Spleen (tissue), 11 donors: Measurements from ENCODE around the gene MXRA7. TPM values are rescaled to one million over a fixed set of nuclear protein-coding genes. Genes with fewer than 3 reads are reported as not detected.

ENCODE experiments used
- DNase-seq: peaks from one replicate; pipeline ENCODE4 v3.0.0-alpha.2; 2020
- H3K27ac ChIP-seq, 8 donors: fragments of 200-600 bp; sonication (generic) in 7 of 8; 1 replicate in 4 of 8; 2 replicates in 4 of 8; pipeline versions ENCODE4 v1.5.0 to v1.8.0; 2016 to 2021; ENCODE audit warnings: inconsistent platforms in 4 of 8, mild to moderate bottlenecking in 4 of 8, moderate library complexity in 1 of 8
- H3K27me3 ChIP-seq, 7 donors: fragments of 200-600 bp; sonication (generic) in 6 of 7; replicated peaks in 1 of 7; 1 replicate in 4 of 7; 2 replicates in 3 of 7; pipeline versions ENCODE4 v1.5.0 to v1.8.0; 2016 to 2021; ENCODE audit warnings: inconsistent platforms in 3 of 7, mild to moderate bottlenecking in 1 of 7
- H3K36me3 ChIP-seq, 6 donors: fragments of 200-600 bp; sonication (generic) in 5 of 6; 1 replicate in 4 of 6; 2 replicates in 2 of 6; pipeline versions ENCODE4 v1.5.0 to v1.8.0; 2016 to 2021; ENCODE audit warnings: inconsistent platforms in 2 of 6
- H3K4me1 ChIP-seq, 6 donors: fragments of 200-600 bp; sonication (generic) in 5 of 6; 1 replicate in 3 of 6; 2 replicates in 3 of 6; pipeline versions ENCODE4 v1.5.0 to v1.8.0; 2016 to 2021; ENCODE audit warnings: inconsistent platforms in 3 of 6
- H3K4me3 ChIP-seq, 8 donors: fragments of 200-600 bp; sonication (generic) in 7 of 8; 1 replicate in 4 of 8; 2 replicates in 4 of 8; pipeline versions ENCODE4 v1.5.0 to v1.8.0; 2016 to 2021; ENCODE audit warnings: inconsistent platforms in 4 of 8, mild to moderate bottlenecking in 4 of 8, moderate library complexity in 2 of 8
- H3K9me3 ChIP-seq, 8 donors: fragments of 200-600 bp; sonication (generic) in 7 of 8; 1 replicate in 4 of 8; 2 replicates in 4 of 8; pipeline versions ENCODE4 v1.5.0 to v1.8.0; 2016 to 2021; ENCODE audit warnings: inconsistent platforms in 4 of 8
- POLR2A ChIP-seq, 3 donors: fragments of 450-650 bp; IDR thresholded peaks; one replicate each; pipeline ENCODE4 v1.5.1; 2017; ENCODE audit warnings: antibody characterized with exemption in 3 of 3, mild to moderate bottlenecking in 1 of 3
- POLR2AphosphoS5 ChIP-seq, 3 donors: sonication (generic); formaldehyde crosslinking; IDR thresholded peaks; one replicate each; pipeline ENCODE4 v1.5.1; 2017; ENCODE audit warnings: antibody characterized with exemption in 3 of 3
- WGBS, 5 donors: extraction: QIAGEN DNeasy Blood & Tissue Kit in 3 of 5; methylation state at CpG; one replicate each; pipeline versions ENCODE4 v1.1.5 to v1.1.7; 2013 to 2018; 5-methylcytosine and 5-hydroxymethylcytosine counted together
- intact Hi-C: fragments of 100-400 bp; cut with DNase I; formaldehyde crosslinking; loops from one replicate; pipeline ENCODE4 v1.15.0; 2023; ENCODE audit warnings: low total_unique reads
- polyA plus RNA-seq, 3 donors: library from polyadenylated mRNA; stranded (reverse); fragments of 200-250 nt; gene quantifications; one replicate each; pipeline ENCODE4 v1.2.1, GENCODE V29; 2013
- total RNA-seq, 7 donors: library from RNA; depleted of rRNA in 3 of 7; stranded (reverse); fragments of >200 nt in 3 of 7; fragmentation: NEBNext Ultra II Directional in 4 of 7; extraction: Animal tissue kit (Norgen Biotek cat#: 25700) in 4 of 7; gene quantifications; one replicate each; pipeline versions ENCODE4 v1.1.0 to v1.2.1, GENCODE V29; 2016 to 2021
- TF ChIP-seq, protein P1 (sequence below), 11 experiments: fragments of 200-600 bp in 7 of 11; fragments of 450-650 bp in 4 of 11; sonication (generic) in 4 of 11; IDR thresholded peaks in 8 of 11; conservative IDR thresholded peaks in 3 of 11; 1 replicate in 7 of 11; 2 replicates in 4 of 11; pipeline versions ENCODE4 v1.4.0 to v1.8.0; 2016 to 2021; ENCODE audit warnings: antibody characterized with exemption in 11 of 11, inconsistent platforms in 4 of 11, mild to moderate bottlenecking in 1 of 11
- donor health status: healthy with polysubstance abuse.
- donor health status: DM: no; HTN: no; CAD: no; lungs with moderate emphysema.
- donor health status: DM: no; HTN: no; CAD: no.
- donor health status: Bipolar disorder and iron deficiency.
- donor health status: healthy.
- donor health status: DM: no; HTN: no; CAD: no.
- donor health status: DM: yes; HTN: yes; CAD: no.

The MXRA7 gene
- total and polyA plus RNA-seq, 10 donors, result 37.8 to 172 (median 117) TPM

- intact Hi-C loops, result no loop called here
- no peaks in the 10 kb centered on the region for H3K9me3 ChIP-seq
- no peaks in the 10 kb centered on the region for H3K36me3 ChIP-seq
- H3K27me3 ChIP-seq, result no peaks in the 10 kb centered on the region
- no peak for DNase-seq
- 53 to 84% (median 63%) methylated on average over 16 of the region's 16 CpGs for WGBS, 5 donors
- peaks cover 16 to 97% (median 58%) of the 10 kb centered on the region in 6 donors for H3K4me1 ChIP-seq
- peak overlapping the region in 7 of 8 donors; percentile 53 to 90 (median 81) for H3K27ac ChIP-seq
- H3K4me3 ChIP-seq, result peak overlapping the region in 1 of 8 donors; percentile 17
- peak in 2 of 3 donors; percentile 43 to 78 for TF ChIP-seq POLR2AphosphoS5 (IDR thresholded peaks at IDR 0.05)
- no peak for TF ChIP-seq POLR2A (IDR thresholded peaks at IDR 0.05)
These were observed 15.5 kb downstream of the MXRA7 start for GRCh38 chr17:76695059-76695831.

- no peaks in the 10 kb centered on the region for H3K27me3 ChIP-seq
These were observed 19.2 kb downstream of the MXRA7 start for GRCh38 chr17:76691379-76692191.

GRCh38 chr17:76690596-76691280 lies 20.0 kb downstream of the MXRA7 start:
- TF ChIP-seq, protein P1, sequence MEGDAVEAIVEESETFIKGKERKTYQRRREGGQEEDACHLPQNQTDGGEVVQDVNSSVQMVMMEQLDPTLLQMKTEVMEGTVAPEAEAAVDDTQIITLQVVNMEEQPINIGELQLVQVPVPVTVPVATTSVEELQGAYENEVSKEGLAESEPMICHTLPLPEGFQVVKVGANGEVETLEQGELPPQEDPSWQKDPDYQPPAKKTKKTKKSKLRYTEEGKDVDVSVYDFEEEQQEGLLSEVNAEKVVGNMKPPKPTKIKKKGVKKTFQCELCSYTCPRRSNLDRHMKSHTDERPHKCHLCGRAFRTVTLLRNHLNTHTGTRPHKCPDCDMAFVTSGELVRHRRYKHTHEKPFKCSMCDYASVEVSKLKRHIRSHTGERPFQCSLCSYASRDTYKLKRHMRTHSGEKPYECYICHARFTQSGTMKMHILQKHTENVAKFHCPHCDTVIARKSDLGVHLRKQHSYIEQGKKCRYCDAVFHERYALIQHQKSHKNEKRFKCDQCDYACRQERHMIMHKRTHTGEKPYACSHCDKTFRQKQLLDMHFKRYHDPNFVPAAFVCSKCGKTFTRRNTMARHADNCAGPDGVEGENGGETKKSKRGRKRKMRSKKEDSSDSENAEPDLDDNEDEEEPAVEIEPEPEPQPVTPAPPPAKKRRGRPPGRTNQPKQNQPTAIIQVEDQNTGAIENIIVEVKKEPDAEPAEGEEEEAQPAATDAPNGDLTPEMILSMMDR (IDR thresholded peaks at IDR 0.05 in 8 of 11, conservative IDR thresholded peaks at IDR 0.05 in 3 of 11), result no peak
- no peak for TF ChIP-seq POLR2AphosphoS5 (IDR thresholded peaks at IDR 0.05)
- no peak for TF ChIP-seq POLR2A (IDR thresholded peaks at IDR 0.05)
- intact Hi-C loops, result no loop called here
- H3K27me3 ChIP-seq, result no peaks in the 10 kb centered on the region
- H3K4me3 ChIP-seq, result no peak overlapping the region
- H3K36me3 ChIP-seq, result peaks cover 0 to 9% (median 0%) of the 10 kb centered on the region in 6 donors
- DNase-seq, result peak; percentile 33
- H3K4me1 ChIP-seq, result peaks cover 15 to 97% (median 48%) of the 10 kb centered on the region in 6 donors
- 79 to 94% (median 89%) methylated on average over 13 of the region's 13 CpGs for WGBS, 5 donors
- peak overlapping the region in 4 of 8 donors; percentile 22 to 85 (median 28) for H3K27ac ChIP-seq
- no peaks in the 10 kb centered on the region for H3K9me3 ChIP-seq

More at GRCh38 chr17:76691379-76692191, 19.2 kb downstream of the MXRA7 start:
- Histone ChIP-seq H3K9me3 (no peaks in the 10 kb centered on the region), H3K36me3 (peaks cover 0 to 9% (median 0%) of the 10 kb centered on the region in 6 donors), H3K4me1 (peaks cover 23 to 97% (median 49%) of the 10 kb centered on the region in 6 donors), H3K27ac (peak overlapping the region in 6 of 8 donors; percentile 21 to 81 (median 40)), H3K4me3 (no peak overlapping the region)
- intact Hi-C loops, result no loop called here
- no peak for TF ChIP-seq POLR2A (IDR thresholded peaks at IDR 0.05)
- TF ChIP-seq POLR2AphosphoS5 (IDR thresholded peaks at IDR 0.05), result no peak
- TF ChIP-seq, protein P1 (IDR thresholded peaks at IDR 0.05 in 8 of 11, conservative IDR thresholded peaks at IDR 0.05 in 3 of 11), result no peak
- WGBS, 5 donors, result 81 to 89% (median 85%) methylated on average over 14 of the region's 14 CpGs
- no peak for DNase-seq

DNA sequence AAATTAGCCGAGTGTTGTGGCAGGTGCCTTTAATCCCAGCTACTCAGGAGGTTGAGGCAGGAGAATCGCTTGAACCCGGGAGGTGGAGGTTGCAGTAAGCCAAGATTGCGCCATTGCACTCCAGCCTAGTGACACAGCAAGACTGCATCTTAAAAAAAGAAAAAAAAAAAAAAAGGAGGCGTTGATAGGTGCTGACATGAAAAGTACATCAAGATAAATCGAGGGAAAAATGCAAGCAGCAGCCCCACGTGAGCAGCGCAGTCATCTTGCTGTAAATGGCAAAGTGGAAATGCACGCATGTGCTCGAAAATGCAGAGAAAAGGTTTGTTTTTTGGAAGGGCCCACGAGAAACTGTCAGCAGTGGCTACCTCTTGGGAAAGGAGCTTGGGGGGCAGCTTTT lies 20.9 kb downstream of the MXRA7 start:
- H3K9me3 ChIP-seq, result no peaks in the 10 kb centered on the region
- 75 to 87% (median 80%) methylated on average over 11 of the region's 11 CpGs for WGBS, 5 donors
- TF ChIP-seq POLR2AphosphoS5 (IDR thresholded peaks at IDR 0.05) (no peak), POLR2A (IDR thresholded peaks at IDR 0.05) (no peak)
- TF ChIP-seq, protein P1 (IDR thresholded peaks at IDR 0.05 in 8 of 11, conservative IDR thresholded peaks at IDR 0.05 in 3 of 11), result no peak

More for the DNA sequence above, 20.9 kb downstream of the MXRA7 start:
- Histone ChIP-seq H3K27ac (peak overlapping the region in 6 of 8 donors; percentile 83 to 91 (median 86)), H3K4me1 (peaks cover 13 to 97% (median 50%) of the 10 kb centered on the region in 6 donors), H3K36me3 (peaks cover 0 to 15% (median 0%) of the 10 kb centered on the region in 6 donors), H3K27me3 (no peaks in the 10 kb centered on the region), H3K4me3 (no peak overlapping the region)
- intact Hi-C loops, result no loop called here
- peak; percentile 45 for DNase-seq
